ENCODE measurements around the gene IGF2R. TPM values are rescaled to one million over a fixed set of nuclear protein-coding genes. Genes with fewer than 3 reads are reported as not detected.

IGF2R gene
- total RNA-seq, 4 donors from 2014 or later = 48.8 to 106 (median 92.3) TPM

DNA sequence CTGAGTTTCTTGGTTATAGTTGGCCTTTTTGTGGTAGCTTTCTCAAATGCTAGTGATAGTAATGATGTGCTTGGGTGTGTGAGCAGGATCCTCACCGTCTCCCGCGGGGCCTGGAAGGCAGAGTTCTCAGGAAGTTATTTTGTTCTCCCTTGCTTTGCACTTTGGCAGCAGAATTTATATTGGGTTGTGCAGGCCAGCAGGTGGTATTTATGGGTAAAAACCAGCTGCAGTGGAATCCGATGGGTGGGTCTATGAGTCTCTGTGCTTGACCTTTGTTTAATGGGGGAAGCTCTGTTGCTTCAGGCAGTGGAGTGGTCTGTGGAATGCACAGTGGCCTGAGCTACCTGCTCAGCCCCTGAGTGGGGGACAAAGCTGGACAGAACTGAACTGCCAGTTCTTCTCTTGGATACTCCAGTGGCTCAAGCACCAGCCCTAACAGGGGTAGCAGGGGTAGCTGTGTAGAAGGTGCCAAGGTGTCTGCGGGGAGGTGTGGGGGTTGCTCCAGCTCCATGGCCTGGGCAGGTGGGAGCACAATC is 27.3 kb downstream of the IGF2R start:
- no peak overlapping the region for H3K27ac ChIP-seq
- WGBS, 2 donors (ENCODE audit: low coverage in 1 of 2) = 39 to 43% methylated on average over 3 to 5 of the region's 5 CpGs
- in situ Hi-C loops (cut with MboI; ENCODE audit: low pct_ligation_motif_present in 1 of 4, low pct_unique_long_range_greater_than_20kb in 1 of 4, low sequenced_read_pairs in 3 of 4) = no loop called here

DNA sequence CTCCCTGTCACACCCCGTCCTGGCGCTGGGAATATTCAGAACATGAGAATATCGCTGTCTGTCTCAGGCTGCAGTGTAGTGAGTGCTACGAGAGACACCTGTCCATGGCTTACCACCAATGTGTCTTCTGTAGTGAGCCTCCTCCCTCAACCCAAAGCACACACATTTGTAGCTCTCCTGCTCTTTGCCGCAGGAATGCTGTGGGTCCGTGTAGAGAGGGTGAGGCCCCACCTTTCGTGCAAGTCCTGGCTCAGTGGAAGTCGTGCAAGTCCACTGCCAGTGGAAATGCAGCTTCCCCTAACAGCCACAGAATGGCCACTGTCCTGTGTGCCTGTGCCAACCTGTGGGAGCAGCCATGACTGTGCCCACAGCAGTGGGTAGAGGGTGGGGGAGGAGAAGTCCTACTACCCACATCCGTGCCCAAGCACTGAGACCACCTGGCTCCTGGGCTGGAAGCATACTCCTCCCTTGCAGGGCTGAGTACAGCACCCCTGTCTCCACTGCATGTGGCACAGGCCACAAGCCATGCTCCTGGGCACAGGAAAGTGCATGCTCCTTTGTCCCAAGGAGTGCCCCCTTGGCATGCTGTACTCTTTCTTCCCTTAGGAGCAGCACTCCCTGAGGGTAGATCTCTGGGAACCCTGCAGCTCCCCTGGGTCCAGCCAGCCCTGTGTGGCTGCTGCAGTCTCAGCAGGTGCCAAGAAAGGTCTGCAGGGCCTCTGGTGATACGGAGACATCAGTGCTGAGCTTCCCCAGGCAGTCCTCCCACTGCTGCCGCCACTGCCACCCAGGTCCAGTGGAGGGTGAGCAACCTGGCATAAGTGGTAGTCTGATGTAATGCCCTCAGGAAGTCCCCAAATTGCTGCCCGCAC is 28.0 kb downstream of the IGF2R start:
- DNase-seq = no peak
- H3K9me3 ChIP-seq = no peaks in the 10 kb centered on the region
- H3K36me3 ChIP-seq = peaks cover 0 to 5% (median 0%) of the 10 kb centered on the region in 4 donors
- no peak for TF ChIP-seq POLR2AphosphoS5 (IDR thresholded peaks at IDR 0.05)
- TF ChIP-seq EP300 (IDR thresholded peaks at IDR 0.05; ENCODE audit: low read depth) = no peak
- no peak for TF ChIP-seq POLR2A (IDR thresholded peaks at IDR 0.05)
- TF ChIP-seq CTCF (IDR thresholded peaks at IDR 0.05) = no peak
- no peak overlapping the region for H3K4me3 ChIP-seq
- no peaks in the 10 kb centered on the region for H3K27me3 ChIP-seq
- in situ Hi-C loops (cut with MboI; ENCODE audit: low pct_ligation_motif_present in 1 of 4, low pct_unique_long_range_greater_than_20kb in 1 of 4, low sequenced_read_pairs in 3 of 4) (no loop called here), intact Hi-C loops (cut with DNase I; ENCODE audit: low total_unique reads) (no loop called here)
- H3K4me1 ChIP-seq = peaks cover 0 to 10% (median 3%) of the 10 kb centered on the region in 4 donors
- WGBS, 2 donors (ENCODE audit: low coverage in 1 of 2) = 94% methylated on average over 12 of the region's 12 CpGs; no CpG with 5 or more reads in 1 of the 2 donors
- no peak overlapping the region for H3K27ac ChIP-seq

More for the DNA sequence above, 27.3 kb downstream of the IGF2R start:
- Histone ChIP-seq H3K9me3 (no peaks in the 10 kb centered on the region), H3K4me3 (no peak overlapping the region), H3K4me1 (peaks cover 0 to 10% (median 3%) of the 10 kb centered on the region in 4 donors), H3K27me3 (no peaks in the 10 kb centered on the region), H3K36me3 (peaks cover 0 to 5% (median 0%) of the 10 kb centered on the region in 4 donors)
- no peak for DNase-seq
- intact Hi-C loops (cut with DNase I; ENCODE audit: low total_unique reads) = no loop called here
- TF ChIP-seq EP300 (IDR thresholded peaks at IDR 0.05; ENCODE audit: low read depth) = no peak
- no peak for TF ChIP-seq POLR2A (IDR thresholded peaks at IDR 0.05)
- no peak for TF ChIP-seq CTCF (IDR thresholded peaks at IDR 0.05)
- no peak for TF ChIP-seq POLR2AphosphoS5 (IDR thresholded peaks at IDR 0.05)

DNA sequence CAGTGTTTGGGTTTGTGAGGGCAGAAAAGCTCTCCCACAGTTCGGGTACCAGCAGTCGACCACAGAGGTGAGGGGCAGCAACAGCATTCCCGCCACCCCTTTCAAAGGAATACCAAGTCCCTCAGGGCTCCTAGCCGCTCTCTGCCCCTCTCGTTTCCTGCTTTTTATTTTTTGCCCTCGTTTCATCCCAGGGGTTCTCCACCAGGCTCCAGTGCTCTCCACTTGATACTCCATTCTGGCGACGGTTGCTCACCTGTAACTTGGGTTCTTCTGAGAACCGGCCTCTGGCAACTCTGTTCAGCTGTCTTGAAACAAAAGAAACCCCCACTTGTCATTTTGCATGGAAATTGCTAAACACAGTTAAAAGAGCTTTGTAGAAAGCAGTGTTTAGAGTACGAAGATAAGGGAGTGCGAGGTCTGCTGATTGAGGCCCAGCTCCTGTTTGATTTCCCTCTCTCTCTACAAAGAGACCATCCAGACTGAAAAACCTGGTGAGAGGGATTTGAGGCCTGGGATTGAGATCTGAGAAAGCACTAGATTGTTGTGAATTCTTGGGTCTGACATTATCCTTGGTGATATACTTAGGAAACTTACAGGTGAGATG is 28.7 kb downstream of the IGF2R start:
- no peak for TF ChIP-seq EP300 (IDR thresholded peaks at IDR 0.05; ENCODE audit: low read depth)
- no peak for TF ChIP-seq CTCF (IDR thresholded peaks at IDR 0.05)
- TF ChIP-seq POLR2A (IDR thresholded peaks at IDR 0.05) = no peak
- TF ChIP-seq POLR2AphosphoS5 (IDR thresholded peaks at IDR 0.05) = no peak
- intact Hi-C loops (cut with DNase I; ENCODE audit: low total_unique reads) (no loop called here), in situ Hi-C loops (cut with MboI; ENCODE audit: low pct_ligation_motif_present in 1 of 4, low pct_unique_long_range_greater_than_20kb in 1 of 4, low sequenced_read_pairs in 3 of 4) (no loop called here)
- Histone ChIP-seq H3K4me3 (no peak overlapping the region), H3K9me3 (no peaks in the 10 kb centered on the region), H3K27me3 (no peaks in the 10 kb centered on the region), H3K4me1 (peaks cover 0 to 10% (median 3%) of the 10 kb centered on the region in 4 donors), H3K36me3 (peaks cover 0 to 5% (median 0%) of the 10 kb centered on the region in 4 donors), H3K27ac (no peak overlapping the region)
- no peak for DNase-seq
- WGBS, 2 donors (ENCODE audit: low coverage in 1 of 2) = 83 to 95% methylated on average over 3 to 11 of the region's 11 CpGs

GRCh38 chr6:159998538-159998937 is 29.7 kb downstream of the IGF2R start:
- intact Hi-C loops (cut with DNase I; ENCODE audit: low total_unique reads) = no loop called here

More at GRCh38 chr6:159998538-159998937, 29.7 kb downstream of the IGF2R start:
- H3K27me3 ChIP-seq = no peaks in the 10 kb centered on the region
- H3K9me3 ChIP-seq = no peaks in the 10 kb centered on the region
- DNase-seq = no peak
- no peak overlapping the region for H3K4me3 ChIP-seq
- H3K36me3 ChIP-seq = no peaks in the 10 kb centered on the region
- WGBS, 2 donors (ENCODE audit: low coverage in 1 of 2) = 84 to 85% methylated on average over 2 of the region's 2 CpGs
- no peak for TF ChIP-seq POLR2AphosphoS5 (IDR thresholded peaks at IDR 0.05)
- no peak for TF ChIP-seq POLR2A (IDR thresholded peaks at IDR 0.05)
- no peak for TF ChIP-seq CTCF (IDR thresholded peaks at IDR 0.05)
- no peak for TF ChIP-seq EP300 (IDR thresholded peaks at IDR 0.05; ENCODE audit: low read depth)
- peaks cover 0 to 10% (median 3%) of the 10 kb centered on the region in 4 donors for H3K4me1 ChIP-seq
- in situ Hi-C loops (cut with MboI; ENCODE audit: low pct_ligation_motif_present in 1 of 4, low pct_unique_long_range_greater_than_20kb in 1 of 4, low sequenced_read_pairs in 3 of 4) = no loop called here
- H3K27ac ChIP-seq = no peak overlapping the region
